Stimulated activated CD8-positive, alpha-beta memory T cell treated with anti-CD3 and anti-CD28 coated beads, Interleukin-12 subunit alpha, Interleukin-12 subunit beta, amount 100 ng/mL, for 24 hours (primary cell): ENCODE results near the gene RHOH.

Experiments
- DNase-seq: peaks from one replicate; pipeline ENCODE4 v3.0.0-alpha.2; 2020; ENCODE audit errors: extremely low read depth

RHOH gene

DNA sequence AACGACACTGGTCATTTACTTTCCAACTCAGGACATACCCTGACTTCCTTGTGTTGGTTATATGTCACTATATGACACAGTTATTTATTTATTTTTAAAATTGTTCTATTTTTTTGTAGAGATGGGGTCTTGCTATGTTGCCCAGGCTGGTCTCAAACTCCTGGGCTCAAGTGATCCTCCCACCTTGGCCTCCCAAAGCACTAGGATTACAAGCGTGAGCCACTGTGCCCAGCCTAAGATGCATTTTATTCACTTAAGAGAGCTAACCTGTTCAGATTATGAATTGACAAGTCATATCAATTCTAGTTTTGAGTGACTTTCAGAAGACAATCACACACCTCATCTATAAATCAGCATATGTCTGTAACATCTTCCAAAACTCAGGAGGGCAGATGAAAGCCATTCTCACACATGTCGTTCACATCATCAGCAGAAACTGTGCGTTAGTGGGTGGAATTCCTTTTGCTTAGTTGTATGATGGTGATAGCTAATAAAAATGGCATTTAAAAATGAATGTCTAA lies 9.4 kb upstream of the RHOH start:
- no peak for DNase-seq

DNA sequence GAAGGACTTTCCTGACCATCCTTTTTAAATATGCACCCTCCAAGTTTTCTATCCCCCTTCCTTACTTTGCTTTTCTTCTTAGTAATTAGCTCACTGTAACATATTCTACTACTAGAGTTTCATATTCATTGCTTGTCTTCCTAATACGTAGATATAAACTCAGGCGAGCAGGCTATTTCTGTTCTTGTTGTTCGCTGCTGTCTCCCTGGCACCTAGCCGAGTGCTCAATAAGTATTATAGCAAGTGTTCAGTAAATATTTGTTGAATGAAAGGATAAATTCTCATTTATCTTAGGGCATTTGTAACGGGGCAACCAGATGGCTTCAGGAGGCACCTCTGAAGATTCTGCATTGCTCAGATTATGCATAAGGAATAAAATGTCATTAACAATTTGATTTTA lies 6.8 kb upstream of the RHOH start:
- no peak for DNase-seq

DNA sequence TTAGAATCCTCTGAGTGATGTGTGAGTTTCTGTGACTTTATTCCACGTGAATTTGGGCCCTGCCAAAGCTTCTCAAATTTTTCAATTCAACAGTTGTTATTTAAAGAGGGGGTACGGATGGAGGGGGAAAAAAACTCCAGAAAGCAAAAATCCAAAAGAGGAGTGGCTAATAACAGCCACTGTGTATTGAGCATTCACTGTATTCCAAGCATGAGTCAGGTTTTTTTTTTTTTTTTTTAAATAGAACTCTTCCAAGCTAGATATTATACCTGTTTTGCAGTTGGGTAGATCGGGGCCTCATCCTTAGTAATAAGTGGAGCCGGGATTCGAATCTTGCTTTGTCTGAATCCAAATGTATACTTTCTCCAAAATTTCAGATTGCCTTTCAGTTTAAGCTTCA lies 6.4 kb upstream of the RHOH start:
- DNase-seq = no peak

DNA sequence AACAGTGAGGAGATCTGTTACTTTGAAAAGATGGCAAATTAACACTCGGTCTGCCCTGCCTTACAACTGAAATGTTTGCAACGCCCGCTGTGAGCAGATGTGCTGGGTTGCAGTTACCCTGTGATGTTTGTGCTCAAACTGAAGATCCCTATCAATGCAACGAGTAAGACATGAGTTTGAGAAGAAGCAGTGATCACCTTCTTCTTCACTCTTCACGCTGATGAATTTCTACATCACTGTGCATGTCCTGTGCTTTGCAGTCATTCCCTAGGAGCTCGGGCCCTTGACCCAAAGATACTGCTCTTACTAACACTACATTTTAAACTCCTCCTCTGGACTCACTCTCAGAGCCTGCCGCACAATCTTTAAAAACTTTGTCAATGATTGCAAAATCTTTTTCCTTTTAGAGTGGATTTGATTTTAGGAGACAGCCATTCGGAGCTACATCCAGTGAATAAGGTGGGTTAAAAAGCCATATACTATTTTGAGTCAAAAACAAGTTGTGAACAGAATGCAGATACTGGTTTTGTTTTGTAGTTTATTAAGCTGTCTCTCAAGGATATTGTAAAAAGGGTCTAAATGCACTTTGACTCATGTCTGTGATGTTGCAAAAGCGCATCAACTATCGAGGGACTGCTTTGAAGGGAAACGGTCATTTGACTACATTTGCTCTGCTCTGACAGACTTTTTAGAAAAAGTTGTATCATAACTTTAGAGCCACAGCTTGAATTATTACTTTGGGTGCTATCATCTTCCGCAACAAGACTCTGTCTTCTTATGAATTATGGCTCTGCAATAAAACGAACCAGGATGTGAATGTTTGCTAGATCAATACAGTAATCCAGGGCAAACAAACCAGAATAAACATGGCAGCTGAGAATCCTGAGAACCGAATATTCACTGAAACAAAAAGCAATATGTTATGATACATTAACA lies 5.7 kb upstream of the RHOH start:
- no peak for DNase-seq

DNA sequence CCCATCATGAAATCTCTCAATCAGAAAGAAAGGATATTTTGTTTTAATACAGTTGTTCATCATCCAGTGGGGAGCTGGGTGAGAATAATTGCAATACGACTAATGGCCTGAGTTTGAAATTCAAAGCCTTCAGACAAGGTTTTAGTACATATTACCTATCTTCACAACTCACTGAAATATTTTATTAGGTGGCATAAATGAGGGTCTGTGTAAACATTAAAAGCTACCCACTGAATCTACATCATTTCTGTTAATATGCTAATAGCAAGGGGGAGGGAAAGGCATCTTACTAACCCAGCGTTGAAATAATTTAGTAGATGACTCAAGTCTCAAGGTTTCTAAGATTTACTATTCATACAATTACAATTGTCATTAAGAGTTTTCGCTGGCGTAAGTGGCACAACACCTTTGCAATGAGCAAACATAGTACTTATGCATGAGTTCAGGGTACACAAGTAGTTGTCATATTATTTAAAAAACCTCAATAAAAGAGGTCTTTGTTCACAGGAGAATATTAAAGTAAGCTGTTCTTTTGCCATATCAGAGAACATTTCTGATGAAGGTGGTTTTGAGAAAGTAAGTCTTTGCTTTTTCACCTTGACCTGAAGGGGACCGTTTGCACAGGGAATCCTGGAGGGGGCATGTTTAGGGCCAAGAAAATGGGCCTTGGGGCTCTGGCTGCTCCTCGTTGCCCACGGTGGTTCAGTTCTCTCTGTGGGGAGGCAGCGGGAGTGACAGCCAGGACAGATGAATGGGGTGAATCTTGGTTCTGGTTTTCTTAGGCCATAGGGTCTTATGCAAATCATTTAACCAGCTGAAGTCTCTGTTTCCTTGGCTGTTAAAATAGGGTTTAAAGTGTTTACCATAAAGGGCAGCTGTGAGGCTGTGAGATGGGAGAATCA lies 4.5 kb upstream of the RHOH start:
- DNase-seq = no peak

DNA sequence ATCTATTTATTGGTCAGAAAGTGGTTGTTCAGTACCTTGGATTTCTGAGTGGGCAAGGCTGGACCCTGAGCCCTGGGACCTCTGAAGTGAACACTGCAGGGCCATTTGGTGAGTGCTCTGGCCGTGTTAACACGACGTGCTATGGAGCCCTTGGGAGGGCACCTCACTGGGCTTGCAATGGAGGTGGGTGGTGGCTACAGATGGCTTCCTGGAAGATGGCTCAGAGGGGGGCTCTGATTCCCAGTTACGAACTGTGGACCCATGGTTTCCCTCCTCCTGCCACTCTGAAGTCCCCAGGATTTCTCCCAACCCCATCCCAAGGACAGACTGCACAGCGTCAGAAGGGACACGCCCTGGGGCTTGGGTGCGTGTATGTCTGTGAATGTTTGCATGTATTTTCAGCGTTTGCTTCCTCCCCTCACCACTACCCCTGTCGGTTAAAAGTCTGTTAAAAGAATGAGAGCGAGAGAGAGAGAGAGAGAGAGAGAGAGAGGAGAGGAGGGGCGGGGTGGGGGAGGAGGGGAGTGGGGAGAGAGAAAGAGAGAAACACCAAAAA lies 3.7 kb upstream of the RHOH start:
- DNase-seq = no peak

DNA sequence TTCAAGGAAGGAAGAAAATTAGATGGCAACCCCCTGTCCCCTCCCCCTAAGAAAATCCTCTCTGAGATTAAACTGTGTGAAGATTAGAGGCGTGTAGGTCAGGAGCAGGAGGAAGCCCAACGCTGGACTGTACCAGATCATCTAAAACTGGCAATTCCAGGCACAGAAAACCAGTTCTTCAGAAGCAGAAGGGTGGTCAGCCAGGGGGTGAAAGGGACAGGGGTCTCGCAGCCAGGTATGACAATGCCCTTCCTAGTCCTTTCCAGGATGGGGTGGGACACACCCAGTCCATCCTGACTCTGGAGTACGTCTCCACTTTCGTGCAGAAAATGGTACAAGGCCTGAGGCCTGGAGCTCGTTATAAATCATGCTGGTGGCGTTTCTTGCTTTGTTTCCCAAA lies 3.3 kb upstream of the RHOH start:
- no peak for DNase-seq

DNA sequence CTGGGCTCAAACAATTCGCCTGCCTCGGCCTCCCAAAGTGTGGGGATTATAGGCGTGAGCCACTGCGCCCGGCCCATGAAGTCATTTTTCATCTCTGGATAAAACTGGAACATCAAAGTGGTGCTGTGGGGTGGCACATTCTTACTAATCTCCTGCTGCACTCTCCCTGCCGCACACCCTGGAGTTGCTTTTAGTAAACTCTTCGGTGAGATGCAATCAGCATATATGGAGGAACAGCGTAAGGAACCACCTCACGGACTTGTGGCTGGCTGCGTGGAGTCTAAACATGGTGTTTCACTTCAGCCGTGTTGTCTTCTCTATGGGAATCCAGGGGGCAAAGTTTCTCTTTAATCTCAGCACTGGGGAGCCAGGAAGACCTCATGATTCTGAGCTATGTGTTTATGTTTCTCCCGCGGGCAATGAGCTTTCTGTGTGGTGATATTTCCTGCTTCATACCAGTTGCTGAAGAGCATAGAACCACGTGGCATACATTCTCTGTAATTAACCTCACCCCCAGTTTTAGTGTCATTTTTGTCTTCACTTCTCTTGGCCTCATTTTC lies 2.1 kb upstream of the RHOH start:
- DNase-seq = no peak

DNA sequence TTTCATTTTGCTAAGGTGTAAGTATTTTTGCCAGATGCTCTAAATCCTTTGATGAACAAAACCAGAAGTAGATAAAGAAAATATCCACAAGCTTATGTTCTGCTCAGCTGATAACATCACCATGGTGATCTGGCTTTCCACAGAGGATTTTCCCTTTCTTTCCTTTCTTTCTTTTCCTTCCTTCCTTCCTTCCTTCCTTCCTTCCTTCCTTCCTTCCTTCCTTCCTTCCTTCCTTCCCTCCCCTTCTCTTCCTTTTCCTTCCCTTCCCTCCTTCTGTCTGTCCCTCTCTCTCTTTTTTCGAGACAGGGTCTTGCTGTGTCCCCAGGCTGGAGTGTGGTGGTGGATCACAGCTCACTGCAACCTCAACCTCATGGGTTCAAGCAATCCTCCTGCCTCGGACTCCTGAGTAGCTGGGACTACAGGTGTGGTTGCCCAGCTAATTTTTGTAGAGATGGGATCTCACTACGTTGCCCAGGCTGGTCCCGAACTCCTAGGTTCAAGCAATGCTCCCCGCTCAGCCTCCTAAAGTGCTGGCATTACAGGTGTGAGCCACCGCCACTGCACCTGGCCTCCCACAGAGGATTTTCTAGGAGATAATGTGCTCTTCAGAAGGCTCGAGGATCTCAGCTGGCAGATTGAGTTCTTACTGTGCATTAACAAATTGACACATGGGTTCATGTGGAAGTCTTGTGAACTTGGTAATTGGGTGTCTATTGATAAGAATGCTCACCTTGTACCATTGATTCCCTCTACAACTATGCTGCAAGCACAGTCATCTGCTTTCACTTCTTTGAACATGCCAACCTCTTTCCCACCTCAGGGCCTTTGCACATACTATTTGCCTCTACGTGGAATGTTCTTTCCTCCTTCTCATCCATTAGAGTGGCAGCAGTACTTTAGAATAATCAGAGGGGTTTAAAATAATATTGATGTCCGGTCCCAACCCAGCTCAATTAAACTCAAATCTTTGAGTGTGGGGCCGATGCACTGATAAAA lies 1.4 kb upstream of the RHOH start:
- DNase-seq = no peak

DNA sequence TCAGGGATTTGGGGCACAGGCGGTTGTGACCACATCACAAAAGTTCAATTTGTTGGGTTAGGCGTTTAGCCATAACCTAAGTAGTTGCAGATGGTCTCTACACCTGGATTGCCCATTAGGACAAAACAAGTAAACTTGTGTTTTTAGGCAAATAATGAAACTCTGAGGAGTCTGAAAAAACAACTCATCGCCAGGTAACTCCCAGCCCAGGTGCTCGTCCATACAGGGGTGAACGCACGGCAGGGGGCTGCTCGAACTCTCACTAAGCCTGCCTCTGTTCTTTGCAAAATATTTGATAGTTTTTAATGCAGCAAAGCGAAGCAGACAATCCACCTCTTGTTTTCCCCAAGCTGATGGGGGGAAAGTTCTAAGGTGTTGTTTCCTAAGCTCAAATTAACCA lies 559 bp upstream of the RHOH start:
- no peak for DNase-seq

DNA sequence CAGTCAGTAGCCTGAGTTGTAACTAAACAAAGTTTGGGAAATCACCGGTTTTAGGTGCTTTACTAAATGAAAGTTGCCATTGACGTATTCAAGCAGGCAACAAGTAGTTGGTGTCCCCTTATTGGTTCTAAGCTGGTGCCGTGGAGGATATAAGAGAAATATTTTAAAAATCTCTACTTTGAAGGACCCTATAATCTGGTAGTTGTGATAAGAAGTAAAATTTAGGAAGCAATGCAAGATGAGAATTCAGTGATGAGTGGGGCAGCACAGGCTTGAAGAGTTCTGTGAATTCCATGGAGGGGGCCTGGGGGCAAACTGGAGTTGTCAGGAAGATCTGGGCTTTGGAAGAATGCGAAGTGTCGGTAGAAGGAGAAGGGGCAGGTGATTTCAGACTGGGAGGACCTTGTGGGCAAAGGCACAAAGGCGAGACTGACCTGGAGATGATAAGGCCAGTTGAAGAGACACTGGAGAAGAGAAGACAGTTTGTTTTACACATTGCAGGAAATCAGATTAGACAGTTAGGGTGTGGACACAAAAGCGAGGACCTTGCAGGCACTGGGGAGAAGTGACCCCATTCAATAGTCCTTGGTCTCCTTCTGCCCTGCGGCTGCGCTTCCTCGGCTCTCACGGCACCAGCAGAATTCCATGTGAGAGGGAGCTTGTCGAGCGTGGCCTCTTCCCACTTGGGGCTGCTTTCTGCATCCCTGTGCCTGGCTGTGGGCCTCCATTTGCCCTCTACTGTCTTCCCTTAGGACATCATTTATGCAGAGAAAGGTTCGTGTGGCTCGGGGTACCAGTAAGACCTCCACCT lies 1.3 kb downstream of the RHOH start:
- no peak for DNase-seq

DNA sequence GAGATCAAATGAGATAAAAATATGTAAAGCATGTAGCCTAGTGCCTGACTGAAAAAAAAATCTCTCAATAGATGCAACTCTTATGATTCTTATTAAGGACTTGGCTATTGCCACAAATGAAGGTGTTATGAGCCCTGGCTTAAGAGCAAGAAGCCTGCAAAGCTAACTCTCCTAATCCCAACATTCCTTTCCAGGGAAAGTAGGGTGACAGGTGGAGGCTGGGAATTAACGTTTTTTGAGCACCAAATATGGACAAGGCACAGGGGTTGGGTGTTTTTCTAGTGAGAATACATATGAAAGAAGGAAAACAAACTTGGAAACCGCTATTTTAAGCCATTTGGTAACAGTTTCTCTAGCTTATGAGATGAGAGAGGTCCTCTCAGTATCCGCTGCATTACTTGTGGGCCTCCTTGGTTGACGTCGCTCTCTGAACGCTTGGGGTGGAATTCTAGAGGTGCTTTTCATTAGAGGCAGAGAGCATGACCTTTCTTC lies 2.4 kb downstream of the RHOH start:
- DNase-seq = no peak

DNA sequence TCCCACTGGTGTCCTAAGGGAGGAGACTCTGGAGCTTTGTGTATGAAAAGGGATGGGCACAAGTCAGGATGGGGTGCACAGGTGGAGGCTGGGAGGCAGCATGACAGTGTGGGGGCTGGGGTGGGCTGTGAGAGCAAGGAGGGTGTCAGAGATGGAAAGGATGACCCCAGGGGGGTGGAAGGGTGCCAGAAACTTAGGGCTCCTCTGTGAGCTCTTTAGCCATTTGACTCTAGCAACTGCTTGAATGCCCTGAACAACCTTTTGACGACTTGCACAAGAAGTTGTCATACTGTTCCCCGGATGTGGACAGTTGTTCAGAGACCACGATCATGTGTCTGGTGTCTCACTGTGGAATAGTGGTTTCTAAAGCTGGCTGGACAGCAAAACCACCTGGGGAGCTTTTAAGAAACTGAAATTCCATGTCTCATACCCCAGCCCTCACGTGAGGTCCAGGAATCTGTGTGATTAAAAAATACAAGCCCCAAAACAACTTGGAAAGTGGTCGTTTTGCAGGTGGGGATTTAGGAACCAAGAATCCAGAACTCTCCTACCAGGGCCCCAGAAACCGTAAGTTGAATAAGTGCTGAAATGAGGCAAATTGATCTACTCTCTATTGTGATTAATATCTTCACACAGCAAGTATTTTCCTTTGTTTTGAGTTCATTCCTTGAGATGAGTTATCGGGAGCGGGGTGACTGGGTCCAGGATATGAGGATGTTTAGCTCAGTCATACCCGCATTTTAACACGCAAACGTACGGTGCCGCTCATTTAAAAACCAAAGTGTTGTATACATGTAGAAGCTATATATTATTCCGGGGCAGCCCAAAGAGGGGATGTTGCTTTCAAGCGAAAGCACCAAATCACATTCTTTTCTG lies 3.4 kb downstream of the RHOH start:
- peak; percentile 40 for DNase-seq

DNA sequence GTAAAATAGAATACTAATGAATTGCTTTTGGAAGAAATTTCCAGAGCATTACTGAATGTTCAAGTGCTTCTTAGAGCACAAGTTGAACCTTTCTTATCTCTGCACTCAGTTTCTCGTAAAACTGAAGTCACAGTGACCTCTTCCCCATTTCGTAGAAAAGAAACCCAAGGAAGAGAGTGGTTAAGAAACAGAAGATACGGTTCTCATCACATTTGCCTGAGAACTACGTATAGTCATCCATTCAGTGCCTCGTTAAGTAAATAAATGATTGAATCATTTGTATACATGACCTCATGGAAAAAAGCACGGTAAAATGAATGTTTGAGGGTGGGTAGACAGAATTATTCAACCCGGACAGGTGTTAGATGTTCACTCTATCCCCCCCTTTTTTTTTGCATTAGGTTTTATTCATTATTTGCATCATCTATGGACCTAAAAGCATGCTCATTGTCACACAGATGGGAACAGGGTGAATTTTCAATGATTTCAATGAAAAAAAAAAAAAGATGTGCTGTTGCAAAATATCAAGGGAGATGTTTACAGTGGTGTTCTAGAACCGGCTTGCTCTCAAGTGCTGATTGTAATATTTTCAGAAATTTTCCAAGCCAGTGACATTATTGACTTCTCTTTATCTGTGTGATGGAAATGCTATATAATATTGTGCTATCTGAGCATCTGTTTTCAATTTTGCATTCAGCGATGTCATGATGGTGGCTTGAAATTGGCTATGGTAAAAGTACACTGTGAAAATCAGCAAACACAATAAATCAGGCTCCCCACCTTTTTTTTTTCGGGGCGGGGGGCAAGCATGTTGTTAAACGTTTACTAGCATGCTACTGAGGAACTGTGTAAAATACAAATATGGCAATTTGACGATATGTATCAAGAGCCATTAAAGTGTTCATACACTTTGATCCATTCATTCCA lies 4.3 kb downstream of the RHOH start:
- DNase-seq = no peak

DNA sequence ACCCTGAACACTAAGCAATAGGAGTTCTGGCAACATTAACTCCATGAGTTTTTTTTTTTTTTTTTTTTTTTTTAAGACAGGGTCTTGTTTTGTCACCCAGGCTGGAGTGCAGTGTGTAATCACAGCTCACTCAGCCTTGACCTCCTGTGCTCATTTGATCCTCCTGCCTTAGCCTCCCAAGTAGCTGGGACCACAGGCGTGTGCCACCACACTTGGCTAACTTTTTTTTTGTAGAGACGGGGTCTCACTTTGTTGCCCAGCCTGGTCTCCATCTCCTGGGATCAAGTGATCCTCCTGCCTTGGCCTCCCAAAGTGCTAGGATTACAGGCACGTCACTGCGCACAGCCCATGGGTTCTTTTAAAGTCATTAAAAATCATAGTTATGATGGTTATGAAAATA lies 5.1 kb downstream of the RHOH start:
- DNase-seq = no peak

DNA sequence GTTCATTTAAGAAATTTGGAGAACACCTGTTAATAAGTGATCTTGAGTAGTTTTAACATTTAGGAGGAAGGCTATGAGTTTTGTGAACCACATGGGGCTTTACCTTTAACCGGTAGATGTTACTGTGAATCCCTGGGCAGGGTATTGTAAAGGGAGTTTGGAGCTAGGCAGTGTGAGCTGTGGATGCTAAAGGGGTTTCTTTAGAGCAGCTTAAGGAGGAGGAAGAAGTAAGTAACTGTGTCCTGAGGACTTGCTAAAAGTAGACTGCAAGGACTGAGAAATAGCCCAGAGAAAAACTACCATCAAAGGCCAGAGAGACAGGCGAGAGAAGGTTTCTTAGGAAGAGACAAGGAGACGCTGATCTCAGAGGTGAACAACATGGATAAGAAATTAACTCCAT lies 5.6 kb downstream of the RHOH start:
- DNase-seq = no peak

DNA sequence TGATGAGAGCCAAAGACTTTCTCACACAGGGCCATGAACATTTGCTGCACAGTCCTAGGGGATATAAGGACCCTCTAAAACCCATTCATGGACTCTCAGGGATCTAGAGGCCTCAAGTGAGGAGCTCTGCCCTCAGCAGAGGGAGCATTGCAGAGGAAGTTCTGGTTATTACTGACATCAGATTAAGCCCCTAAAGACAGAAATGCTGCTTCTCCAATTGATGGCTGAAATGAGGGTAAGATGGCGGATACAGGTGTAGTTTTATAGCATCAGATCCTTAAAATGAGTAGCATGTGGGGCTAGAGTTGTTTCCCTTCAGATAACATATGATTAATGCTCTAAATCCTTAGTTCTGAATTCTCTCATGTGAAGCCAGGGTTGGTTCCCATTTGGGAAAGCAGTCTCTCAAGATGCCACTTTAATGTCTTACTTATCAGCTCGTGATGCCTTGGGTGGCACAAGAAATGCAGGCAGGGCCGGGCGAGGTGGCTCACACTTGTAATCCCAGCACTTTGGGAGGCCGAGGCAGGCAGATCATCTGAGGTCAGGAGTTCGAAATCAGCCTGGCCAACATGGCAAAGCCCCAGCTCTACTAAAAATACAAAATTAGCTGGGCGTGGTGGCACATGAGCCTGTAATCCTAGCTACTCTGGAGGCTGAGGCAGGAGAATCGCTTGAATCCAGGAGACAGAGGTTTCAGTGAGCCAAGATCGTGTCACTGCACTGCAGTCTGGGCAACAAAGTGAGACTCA lies 7.9 kb downstream of the RHOH start:
- DNase-seq = no peak
